HUES48 (cell line): ENCODE measurements around the gene GALM.
"Not testable (repeated sequence)": the region's sequence is repeated elsewhere in the genome, so short reads cannot be mapped to it uniquely, and the experiment has no call there.

Source experiments
- H3K27ac ChIP-seq: one replicate; pipeline ENCODE4 v1.7.0; 2013; ENCODE audit warnings: low read depth, low read length, inconsistent platforms
- H3K27me3 ChIP-seq: 2 replicates; pipeline ENCODE4 v1.6.1; 2013; ENCODE audit warnings: mild to moderate bottlenecking, low read length; ENCODE audit not compliant: control insufficient read depth, insufficient read depth
- H3K36me3 ChIP-seq: 2 replicates; pipeline ENCODE4 v1.6.1; 2013; ENCODE audit warnings: low read length; ENCODE audit not compliant: control insufficient read depth, insufficient read depth
- H3K4me1 ChIP-seq: 2 replicates; pipeline ENCODE4 v1.6.1; 2013; ENCODE audit warnings: mild to moderate bottlenecking, low read length; ENCODE audit not compliant: control insufficient read depth, insufficient read depth
- H3K4me3 ChIP-seq: 2 replicates; pipeline ENCODE4 v1.5.1; 2013; ENCODE audit warnings: mild to moderate bottlenecking, low read depth, low read length
- H3K9ac ChIP-seq: 2 replicates; pipeline ENCODE4 v1.6.1; 2013; ENCODE audit warnings: mild to moderate bottlenecking, low read depth, low read length, moderate library complexity
- H3K9me3 ChIP-seq: 2 replicates; pipeline ENCODE4 v1.6.1; 2013; ENCODE audit warnings: low read length; ENCODE audit not compliant: control insufficient read depth, insufficient read depth

GALM gene

DNA sequence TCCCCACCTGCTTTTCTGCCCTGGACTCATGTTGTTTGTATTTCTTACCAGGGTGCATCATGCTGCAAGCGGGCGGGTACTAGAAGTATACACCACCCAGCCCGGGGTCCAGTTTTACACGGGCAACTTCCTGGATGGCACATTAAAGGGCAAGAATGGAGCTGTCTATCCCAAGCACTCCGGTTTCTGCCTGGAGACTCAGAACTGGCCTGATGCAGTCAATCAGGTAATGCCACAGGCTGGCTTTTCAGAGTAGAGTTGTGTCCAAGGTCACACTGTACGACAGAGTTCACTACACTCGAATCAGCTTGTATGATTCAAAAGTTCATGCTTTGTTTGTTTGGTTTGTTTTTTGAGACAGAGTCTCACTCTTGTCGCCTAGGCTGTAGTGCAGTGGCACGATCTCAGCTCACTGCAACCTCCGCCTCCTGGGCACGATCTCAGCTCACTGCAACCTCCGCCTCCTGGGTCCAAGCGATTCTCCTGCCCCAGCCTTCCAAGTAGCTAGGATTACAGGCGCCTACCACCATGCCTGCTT is 65.8 kb downstream of the GALM start:
- H3K9me3 ChIP-seq: no peaks in the 10 kb centered on the region
- no peak overlapping the region for H3K4me3 ChIP-seq
- peaks cover 12% of the 10 kb centered on the region for H3K36me3 ChIP-seq
- H3K4me1 ChIP-seq: no peaks in the 10 kb centered on the region
- H3K9ac ChIP-seq: no peak overlapping the region
- no peaks in the 10 kb centered on the region for H3K27me3 ChIP-seq
- no peak overlapping the region for H3K27ac ChIP-seq

DNA sequence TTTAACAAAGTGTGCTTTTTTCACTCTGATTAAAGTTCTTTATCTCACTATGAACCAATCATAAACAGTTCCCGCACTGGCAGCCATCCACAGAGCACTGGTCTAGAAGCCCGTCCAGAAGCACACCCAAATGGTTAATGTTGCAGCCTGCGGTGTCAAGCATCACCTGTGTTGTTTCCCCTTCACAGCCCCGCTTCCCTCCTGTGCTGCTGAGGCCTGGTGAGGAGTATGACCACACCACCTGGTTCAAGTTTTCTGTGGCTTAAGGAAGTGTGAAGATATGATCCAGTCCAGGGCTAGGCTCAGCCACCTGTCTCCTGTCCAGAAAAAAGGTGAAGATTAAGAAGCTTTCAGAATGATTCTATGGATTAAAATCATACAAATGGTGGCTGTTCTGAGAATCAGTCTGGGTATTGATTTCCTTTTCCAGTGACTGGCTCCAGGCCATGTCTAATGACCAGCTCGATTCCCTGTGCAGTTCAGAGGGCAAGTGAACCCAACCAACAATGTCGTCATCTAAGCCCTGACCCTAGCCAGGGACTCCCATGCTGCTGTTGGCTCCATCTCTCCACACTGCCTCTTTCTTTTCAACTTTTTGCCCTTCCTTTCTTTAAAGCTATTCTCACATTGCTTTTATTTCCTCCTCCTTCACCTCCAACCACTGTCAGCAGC is 67.5 kb downstream of the GALM start:
- Histone ChIP-seq H3K4me3 (no peak overlapping the region), H3K27ac (no peak overlapping the region), H3K36me3 (peaks cover 25% of the 10 kb centered on the region), H3K9ac (no peak overlapping the region), H3K27me3 (no peaks in the 10 kb centered on the region), H3K9me3 (no peaks in the 10 kb centered on the region), H3K4me1 (peaks cover 4% of the 10 kb centered on the region; the same call in 1 of the 2 replicates)

DNA sequence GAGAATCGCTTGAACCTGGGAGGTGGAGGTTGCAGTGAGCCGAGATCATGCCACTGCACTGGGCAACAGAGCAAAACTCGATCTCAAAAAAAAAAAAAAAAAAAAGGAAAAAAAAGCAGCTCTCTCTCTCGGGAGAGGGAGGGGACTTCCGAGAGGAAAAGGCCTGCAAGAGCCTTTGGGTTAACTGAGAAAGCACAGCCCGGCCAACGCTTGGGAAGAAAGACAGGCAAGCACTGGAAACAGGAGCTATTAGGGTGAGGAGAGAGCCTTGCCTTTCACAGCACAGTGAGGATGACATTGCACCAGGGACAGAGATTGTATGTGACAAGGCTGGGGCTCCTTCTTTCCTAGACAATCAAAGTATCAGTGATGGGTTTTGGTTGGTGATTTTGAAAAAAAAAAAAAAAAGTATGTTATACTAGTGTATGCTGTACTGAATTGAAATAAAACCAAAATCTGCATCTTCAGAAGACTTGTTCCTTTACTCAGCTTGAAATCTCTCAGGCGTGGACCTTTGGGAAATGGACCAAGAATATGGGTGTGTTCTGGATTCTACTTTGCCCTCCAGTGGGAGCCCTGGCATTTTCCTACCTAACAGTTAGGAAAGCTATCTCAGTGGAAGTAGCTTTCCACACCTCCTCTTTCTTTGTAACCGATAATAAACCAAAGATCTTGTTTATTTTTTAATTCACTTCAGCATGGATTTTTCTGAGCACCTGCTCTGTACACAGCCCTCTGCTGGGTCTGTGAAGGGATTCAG is 68.6 kb downstream of the GALM start:
- Histone ChIP-seq H3K9ac (no peak overlapping the region), H3K4me1 (peaks cover 4% of the 10 kb centered on the region; the same call in 1 of the 2 replicates), H3K9me3 (no peaks in the 10 kb centered on the region), H3K4me3 (no peak overlapping the region), H3K36me3 (peaks cover 34% of the 10 kb centered on the region), H3K27me3 (no peaks in the 10 kb centered on the region), H3K27ac (no peak overlapping the region)

DNA sequence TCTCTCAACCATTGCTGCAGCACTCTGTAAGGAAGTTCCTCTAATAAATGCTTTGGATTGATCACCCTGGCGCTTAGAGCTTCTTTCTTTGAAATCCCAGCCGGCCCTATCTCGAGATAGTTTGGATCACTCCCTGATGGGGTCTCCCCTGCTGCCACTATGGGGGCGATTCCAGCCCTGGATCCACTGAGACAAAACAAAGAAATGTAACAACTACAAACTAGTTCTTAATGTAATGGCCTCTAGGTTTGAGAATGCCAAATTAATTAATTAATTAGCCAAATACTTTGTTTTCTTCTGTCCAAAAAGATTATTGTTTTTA is 70.0 kb downstream of the GALM start:
- H3K27me3 ChIP-seq: no peaks in the 10 kb centered on the region
- H3K36me3 ChIP-seq: peaks cover 35% of the 10 kb centered on the region
- H3K9ac ChIP-seq: no peak overlapping the region
- H3K27ac ChIP-seq: peak overlapping the region; percentile 12
- no peaks in the 10 kb centered on the region for H3K9me3 ChIP-seq
- H3K4me3 ChIP-seq: no peak overlapping the region
- peaks cover 4% of the 10 kb centered on the region; the same call in 1 of the 2 replicates for H3K4me1 ChIP-seq

DNA sequence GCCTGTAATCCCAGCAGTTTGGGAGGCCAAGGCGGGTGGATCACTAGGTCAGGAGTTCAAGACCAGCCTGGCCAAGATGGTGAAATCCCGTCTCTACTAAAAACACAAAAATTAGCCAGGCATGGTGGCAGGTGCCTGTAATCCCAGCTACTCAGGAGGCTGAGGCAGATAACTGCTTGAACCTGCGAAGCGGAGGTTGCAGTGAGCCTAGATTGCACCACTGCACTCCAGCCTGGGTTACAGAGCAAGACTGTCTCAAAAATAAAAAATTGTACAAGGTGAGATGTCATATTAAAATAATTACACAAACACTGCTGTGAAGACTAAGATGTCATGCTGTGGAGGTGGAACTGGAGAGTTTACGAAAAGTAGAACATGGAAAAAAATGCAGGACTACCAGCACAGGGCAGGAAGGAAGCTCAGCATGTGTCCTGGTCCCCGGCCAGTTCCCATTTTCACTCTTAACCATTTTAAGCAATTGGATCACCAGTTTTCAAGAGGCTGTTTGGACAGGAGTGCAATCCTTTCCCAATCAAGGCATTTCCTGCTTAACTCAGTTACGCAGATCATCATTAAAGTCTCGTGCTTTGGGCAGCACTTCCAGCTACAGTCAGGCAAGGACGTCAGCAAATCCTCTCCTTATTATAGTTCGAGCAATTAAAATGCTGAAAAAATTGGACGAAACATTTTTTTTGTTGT is 71.2 kb downstream of the GALM start:
- not testable (repeated sequence) for H3K9ac ChIP-seq, H3K9me3 ChIP-seq, H3K4me1 ChIP-seq, H3K4me3 ChIP-seq, H3K27me3 ChIP-seq
- Histone ChIP-seq H3K36me3 (peaks cover 32% of the 10 kb centered on the region), H3K27ac (peak overlapping the region; percentile 55)

DNA sequence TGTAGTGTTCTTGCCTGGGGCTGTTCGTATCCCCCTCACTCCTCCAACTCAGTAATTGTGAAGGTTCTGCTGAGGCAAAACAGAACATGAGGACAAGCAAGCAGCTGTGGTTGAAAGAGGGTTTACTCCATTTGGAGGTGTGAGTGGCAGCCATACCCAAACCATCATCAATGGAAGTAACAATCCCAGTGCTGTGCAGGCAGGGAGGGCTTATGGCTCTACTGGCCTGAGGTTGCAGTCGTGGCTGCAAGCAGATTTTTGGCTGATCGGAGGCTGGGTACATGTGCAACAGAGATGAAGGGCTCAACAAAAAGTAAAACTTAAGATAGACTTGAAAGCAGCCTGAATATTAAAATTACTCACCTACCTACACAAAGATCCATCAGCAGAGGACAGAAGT is 72.0 kb downstream of the GALM start:
- Histone ChIP-seq H3K4me1 (peaks cover 4% of the 10 kb centered on the region; the same call in 1 of the 2 replicates), H3K4me3 (no peak overlapping the region), H3K27me3 (no peaks in the 10 kb centered on the region), H3K9me3 (no peaks in the 10 kb centered on the region), H3K36me3 (peaks cover 40% of the 10 kb centered on the region), H3K9ac (no peak overlapping the region), H3K27ac (peak overlapping the region; percentile 55)

DNA sequence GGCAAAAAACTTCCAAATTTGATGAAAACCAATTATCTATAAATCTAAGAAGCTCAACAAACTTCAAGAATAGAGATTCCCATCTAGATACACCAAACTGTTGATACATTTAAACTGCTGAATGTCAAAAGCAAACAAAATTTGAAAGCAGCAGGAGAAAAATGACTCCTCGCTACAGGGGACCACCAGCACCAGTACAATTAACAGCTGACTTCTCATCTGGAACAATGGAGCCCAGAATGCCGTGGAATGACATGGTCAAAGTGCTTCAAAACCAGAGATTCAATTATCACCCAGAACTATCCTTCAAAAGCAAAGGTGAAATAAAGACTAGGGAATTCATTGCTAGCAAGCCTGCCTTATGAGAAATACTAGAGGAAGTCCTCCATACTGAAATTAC is 73.6 kb downstream of the GALM start:
- H3K9me3 ChIP-seq: no peaks in the 10 kb centered on the region
- H3K36me3 ChIP-seq: peaks cover 56% of the 10 kb centered on the region
- H3K27me3 ChIP-seq: no peaks in the 10 kb centered on the region
- H3K4me1 ChIP-seq: peaks cover 4% of the 10 kb centered on the region; the same call in 1 of the 2 replicates
- no peak overlapping the region for H3K27ac ChIP-seq
- H3K9ac ChIP-seq: no peak overlapping the region
- no peak overlapping the region for H3K4me3 ChIP-seq

DNA sequence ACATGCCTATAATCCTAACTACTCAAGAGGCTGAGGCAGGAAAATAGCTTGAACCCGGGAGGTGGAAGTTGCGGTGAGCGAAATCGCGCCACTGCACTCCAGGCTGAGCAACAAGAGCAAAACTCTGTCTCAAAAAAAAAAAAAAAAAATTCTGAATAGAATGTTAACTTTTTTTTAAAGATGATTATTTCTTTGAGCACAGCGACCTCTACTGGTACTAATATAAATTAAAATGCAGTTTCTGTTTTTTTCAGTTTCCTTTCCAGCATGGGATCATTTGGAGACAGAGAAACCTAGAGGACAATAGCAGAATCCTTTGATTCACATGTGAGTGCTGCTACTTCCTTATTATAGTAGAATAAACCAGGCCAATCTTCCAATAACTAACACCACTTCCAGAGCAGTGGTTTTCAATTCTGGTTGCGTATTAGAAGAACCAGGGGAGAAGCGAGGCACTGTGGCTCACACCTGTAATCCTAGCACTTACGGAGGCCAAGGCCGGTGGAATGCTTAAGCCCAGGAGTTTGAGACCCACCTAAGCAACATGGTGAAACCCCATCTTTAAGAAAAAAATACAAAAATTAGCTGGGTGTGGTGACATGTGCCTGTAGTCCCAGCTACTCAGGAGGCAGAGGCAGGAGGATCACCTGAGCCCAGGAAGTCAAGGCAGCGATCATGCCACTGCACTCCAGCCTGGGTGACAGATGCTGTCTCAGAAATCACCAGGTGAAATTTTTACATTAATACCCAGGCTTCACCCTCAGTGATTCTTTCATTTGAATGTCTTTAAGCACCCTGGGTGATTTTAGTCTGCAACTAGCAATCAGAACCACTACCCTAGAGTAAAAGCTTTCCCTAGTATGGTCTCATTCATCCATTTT is 75.2 kb downstream of the GALM start:
- Histone ChIP-seq H3K36me3 (peaks cover 66% of the 10 kb centered on the region), H3K4me3 (no peak overlapping the region), H3K27ac (peak overlapping the region; percentile 72), H3K9me3 (no peaks in the 10 kb centered on the region), H3K4me1 (peaks cover 4% of the 10 kb centered on the region; the same call in 1 of the 2 replicates), H3K27me3 (no peaks in the 10 kb centered on the region), H3K9ac (no peak overlapping the region)

DNA sequence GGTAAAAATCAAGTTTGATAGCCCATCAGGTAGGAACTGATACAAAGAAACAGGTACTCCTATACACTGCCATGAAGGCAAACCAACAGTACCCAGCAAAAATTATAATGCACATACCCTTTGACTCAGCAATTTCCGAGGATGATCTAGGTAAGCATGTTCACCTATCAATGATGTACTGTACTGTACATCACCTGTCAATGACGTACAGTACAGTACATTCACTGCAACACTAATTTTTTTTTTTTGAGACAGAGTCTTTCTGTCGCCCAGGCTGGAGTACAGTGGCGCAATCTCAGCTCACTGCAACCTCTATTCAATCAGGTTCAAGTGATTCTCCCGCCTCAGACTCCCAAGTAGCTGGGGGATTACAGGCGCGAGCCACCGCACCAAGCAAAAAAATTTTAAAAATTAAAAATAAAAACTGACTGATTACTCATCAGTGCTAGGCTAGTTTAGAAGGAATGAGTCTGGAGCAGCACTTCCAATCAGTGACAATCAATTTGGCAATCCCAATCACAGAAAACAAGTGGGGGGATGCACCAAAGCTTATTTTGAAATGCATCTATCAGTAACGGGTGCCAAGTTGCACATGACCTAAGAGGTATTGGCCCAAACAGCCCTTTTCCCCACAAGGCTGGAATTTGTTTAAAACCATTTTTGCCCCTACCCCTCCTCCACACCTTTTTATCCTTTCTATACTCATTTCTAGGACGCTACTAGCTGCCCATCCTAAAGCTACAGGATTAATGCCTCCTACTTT is 77.1 kb downstream of the GALM start:
- H3K9me3 ChIP-seq: no peaks in the 10 kb centered on the region
- no peaks in the 10 kb centered on the region for H3K27me3 ChIP-seq
- no peak overlapping the region for H3K4me3 ChIP-seq
- no peak overlapping the region for H3K27ac ChIP-seq
- peaks cover 76% of the 10 kb centered on the region for H3K36me3 ChIP-seq
- H3K4me1 ChIP-seq: 0 out of 2 replicates have a peak, but pooled peaks cover 4% of the 10 kb centered on the region
- H3K9ac ChIP-seq: no peak overlapping the region
